Head of caudate nucleus (tissue), 42 donors: ENCODE results near the gene KIF5B.
A peak's percentile ranks its signal among the peaks of the same experiment; 100 is the strongest.
"Not testable (repeated sequence)": the region's sequence is repeated elsewhere in the genome, so short reads cannot be mapped to it uniquely, and the experiment has no call there.

ENCODE experiments used
- DNase-seq, 42 donors: peaks; one replicate each; pipeline versions ENCODE4 v3.0.0 to v3.0.0-alpha.2; 2020 to 2021; ENCODE audit warnings: mixed read lengths in 7 of 42
- intact Hi-C: fragments of 100-400 bp; cut with DNase I; formaldehyde crosslinking; loops from one replicate; pipeline ENCODE4 v1.15.0; 2022

The KIF5B gene

GRCh38 chr10:32056136-32057035, at the start of gene KIF5B:
Gene KIF5B (minus strand): TSS chr10:32056425. CDS start chr10:32055973, 452 bp downstream.
- peak; percentile 53 to 95 (median 89) for DNase-seq
- intact Hi-C loops: loop anchor here (5.0 to 10.0 kb wide), 3 partner anchors 129 to 318 kb away; partner anchors contain the start of genes ARHGAP12 and EPC1

DNA sequence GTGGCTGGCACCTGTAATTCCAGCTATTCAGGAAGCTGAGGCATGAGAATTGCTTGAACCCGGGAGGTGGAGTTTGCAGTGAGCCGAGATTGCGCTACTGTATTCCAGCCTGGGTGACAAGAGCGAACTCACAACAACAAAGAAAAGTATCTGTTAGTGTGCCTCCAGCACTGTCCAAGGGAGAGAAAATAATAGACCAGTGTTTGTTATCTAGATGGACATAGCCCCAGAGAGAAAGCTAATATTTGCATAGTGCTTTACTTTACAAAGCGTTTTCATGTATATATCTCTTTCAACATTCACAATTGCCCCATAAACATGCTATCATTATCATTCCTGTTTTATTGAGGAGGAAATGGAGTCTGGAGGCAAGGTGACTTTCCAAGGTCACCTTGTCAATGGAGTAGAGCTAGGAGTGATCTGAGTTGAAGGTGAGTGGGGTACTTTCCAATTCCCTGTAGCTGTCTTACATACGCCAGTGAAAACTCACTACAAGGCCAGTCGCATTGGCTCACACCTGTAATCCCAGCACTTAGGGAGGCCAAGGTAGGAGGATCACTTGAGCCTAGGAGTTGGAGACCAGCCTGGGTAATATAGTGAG, 49.7 kb upstream of the KIF5B start:
- intact Hi-C loops: no loop called here
- DNase-seq: no peak

GRCh38 chr10:32104622-32105509, 48.6 kb upstream of the KIF5B start:
- DNase-seq: no peak
- intact Hi-C loops: no loop called here

DNA sequence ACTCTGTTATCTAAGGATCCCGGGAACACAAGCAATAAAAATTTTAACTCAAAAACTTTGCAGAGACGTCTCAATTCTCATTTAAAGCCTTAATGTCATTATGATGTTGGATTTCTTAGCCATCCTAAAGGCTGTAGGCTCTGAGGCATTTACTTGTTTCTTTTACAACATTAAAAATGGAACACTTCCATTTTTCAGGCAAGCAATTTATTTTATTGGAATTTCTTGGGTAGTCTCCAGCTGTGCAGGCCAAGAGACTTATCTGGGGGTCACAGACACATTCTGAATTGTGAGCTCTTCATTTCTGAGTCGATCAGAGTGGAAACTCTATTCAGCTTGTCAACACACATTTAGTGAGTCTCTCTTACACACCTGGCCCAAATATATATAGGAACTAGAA, 48.0 kb upstream of the KIF5B start:
- intact Hi-C loops: no loop called here
- no peak for DNase-seq

- intact Hi-C loops: no loop called here
These were observed 47.5 kb upstream of the KIF5B start for GRCh38 chr10:32103721-32104120.

DNA sequence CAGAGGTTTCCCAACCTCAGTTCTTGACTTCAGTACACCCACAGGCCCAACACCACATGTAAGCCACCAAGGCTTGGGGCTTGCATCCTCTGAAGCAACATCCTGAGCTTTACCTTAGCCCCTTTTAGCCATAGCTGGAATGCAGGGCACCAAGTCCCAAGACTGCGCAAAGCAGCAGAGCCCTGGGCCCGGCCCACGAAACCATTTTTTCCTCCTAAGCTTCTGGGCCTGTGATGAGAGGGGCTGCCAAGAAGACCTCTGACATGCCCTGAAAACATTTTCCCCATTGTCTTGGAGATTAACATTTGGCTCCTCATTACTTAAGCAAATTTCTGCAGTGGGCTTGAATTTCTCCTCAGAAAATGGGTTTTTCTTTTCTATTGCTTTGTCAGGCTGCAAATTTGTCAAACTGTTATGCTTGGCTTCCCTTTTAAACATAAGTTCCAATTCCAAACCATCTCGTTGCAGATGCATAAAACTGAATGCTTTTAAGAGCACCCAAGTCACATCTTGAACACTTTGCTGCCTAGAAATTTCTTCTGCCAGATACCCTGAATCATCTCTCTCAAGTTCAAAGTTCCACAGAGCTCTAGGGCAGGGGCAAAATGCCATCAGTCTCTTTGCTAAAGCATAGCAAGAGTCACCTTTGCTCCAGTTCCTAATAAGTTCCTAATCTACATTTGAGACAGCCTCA, 42.5 kb upstream of the KIF5B start:
- intact Hi-C loops, DNase-seq: not testable (repeated sequence)

More at GRCh38 chr10:32103721-32104120, 47.5 kb upstream of the KIF5B start:
- no peak for DNase-seq

GRCh38 chr10:32095116-32095733, 39.0 kb upstream of the KIF5B start:
- DNase-seq: no peak
- intact Hi-C loops: no loop called here

- no peak for DNase-seq
- intact Hi-C loops: no loop called here
These were observed 37.4 kb upstream of the KIF5B start for GRCh38 chr10:32093650-32094049.

DNA sequence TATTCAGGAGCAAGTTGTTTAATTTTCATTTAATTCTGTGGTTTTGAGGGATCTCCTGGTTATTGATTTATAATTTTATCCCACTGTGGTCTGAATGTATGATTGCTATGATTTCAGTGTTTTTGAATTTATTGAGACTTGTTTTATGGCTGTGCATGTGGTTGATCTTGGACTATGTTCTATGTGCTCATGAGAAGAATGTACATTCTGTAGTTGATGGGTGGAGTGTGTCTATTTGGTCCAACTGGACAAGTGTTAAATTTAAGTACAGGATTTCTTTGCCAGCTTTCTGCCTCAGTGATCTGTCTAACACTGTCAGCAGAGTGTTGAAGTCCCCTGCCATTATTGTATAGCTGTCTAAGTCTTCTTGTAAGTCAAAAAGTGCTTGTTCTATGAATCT, 34.8 kb upstream of the KIF5B start:
- intact Hi-C loops: no loop called here
- DNase-seq: no peak

DNA sequence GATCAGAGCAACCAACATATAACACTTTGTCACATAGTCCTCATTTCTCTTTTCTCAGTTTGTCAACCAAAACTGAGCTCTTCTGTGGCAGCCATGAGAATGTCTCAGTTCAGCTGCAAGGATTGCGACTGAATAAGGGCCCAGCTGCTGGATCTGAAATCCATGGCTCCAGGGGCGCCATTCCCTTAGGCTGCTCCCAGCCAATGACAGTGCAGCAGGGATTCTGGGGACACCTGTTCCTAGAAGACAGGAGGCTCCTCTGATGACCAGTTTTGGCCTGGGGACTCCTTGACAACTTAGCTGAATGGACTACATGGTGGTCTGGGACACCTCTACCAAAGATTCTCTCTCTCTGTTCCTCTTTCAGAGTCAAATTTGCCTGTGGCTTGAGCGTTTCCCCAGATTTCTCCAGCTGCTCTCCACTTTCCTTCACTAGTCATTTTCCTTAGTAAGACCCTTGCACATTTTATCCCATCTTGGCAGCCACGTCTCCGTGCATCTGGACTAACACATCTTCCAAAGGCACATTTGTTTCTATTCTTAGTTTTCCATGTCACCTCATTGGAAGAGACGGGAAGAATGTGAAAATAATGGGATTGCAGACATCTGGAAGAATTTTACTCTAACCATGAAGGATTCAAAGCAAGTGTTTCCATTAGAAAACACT, 28.1 kb upstream of the KIF5B start:
- intact Hi-C loops: no loop called here
- DNase-seq: peak in 1 of 42 donors; percentile 14

DNA sequence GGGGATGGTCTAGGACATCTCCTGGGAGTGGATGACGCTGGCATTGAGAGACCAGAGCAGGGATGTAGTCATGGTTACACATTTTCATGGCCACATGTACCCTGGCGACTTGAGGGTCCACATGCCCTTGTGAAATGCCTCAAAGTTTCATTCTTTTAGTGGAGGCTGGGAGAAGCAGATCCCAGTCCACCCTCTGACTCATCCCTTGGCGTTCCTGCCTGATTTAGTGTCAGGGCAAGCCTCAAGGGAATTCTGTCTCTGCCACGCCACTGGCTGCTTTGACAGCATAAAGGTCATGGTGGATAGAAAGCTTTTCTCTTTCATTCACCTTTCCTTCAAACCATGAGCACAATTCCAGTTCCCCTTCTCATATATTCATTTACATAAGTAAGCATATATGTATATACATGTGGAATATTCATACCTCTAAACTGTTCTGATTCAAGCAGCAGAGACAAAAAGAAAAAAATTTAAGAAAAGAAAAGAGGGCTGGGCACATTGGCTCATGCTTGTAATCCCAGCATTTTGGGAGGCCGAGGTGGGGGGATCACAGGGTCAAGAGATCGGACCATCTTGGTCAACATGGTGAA, 21.8 kb upstream of the KIF5B start:
- intact Hi-C loops: no loop called here
- no peak for DNase-seq

GRCh38 chr10:32073659-32074058, 17.4 kb upstream of the KIF5B start:
- DNase-seq: no peak
- intact Hi-C loops: no loop called here

DNA sequence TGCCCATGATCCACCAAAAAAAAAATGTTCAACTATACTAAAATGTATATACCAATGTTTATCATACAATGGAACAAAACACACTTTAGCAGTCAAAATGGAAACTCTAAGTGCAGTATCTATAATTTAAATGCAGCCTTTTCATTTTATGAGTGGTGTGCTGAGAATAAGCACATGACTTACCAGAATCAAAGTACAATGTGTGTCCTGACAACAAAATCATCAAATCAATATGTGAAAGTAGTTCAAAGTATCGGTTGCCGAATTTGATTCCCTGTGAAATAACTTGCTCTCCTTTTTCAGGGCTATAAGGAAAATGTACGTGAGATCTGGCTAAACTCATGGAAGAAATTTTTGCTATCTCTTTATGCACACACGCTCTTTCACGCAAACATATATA, 16.9 kb upstream of the KIF5B start:
- no peak for DNase-seq
- intact Hi-C loops: no loop called here

GRCh38 chr10:32072025-32072800, 16.0 kb upstream of the KIF5B start:
- intact Hi-C loops: no loop called here
- DNase-seq: no peak

DNA sequence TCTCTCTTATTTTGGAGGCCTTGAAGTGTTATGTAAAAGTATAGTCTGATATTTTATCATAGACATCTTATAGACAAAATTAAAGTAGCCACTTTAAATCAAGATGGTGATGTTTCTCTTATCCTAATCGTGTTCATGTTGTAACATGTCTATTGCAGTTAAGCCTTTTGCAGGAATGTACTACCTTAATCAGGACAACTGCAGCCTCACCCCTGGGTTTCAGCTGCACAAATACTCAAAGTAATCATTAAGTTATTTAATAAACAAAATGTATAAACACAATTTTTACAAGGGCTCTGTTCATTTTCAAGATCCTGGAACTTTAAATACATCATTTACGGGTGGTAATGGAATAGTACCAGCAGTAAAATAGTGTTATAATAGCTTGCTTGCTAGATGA, 14.4 kb upstream of the KIF5B start:
- intact Hi-C loops: no loop called here
- no peak for DNase-seq

DNA sequence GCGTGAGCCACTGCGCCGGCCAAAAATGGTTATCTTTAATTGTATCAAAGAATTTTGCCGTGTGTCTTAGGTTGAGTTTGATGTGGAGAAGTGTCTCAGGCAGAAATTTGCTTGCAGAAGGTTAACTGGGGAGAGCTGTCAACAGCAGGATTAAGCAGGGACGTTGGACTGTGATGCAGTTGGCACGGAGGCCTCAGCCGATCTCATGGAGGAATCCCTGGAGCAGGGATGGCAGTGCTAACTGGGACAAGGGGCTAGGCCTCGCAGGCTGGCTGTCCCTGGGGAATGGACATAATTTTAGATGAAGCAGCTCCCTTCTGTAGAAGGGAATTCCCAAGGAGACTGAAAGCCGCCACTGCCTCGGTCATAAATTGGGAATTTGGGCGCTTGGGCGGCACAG, 12.3 kb upstream of the KIF5B start:
- intact Hi-C loops: no loop called here
- DNase-seq: no peak

DNA sequence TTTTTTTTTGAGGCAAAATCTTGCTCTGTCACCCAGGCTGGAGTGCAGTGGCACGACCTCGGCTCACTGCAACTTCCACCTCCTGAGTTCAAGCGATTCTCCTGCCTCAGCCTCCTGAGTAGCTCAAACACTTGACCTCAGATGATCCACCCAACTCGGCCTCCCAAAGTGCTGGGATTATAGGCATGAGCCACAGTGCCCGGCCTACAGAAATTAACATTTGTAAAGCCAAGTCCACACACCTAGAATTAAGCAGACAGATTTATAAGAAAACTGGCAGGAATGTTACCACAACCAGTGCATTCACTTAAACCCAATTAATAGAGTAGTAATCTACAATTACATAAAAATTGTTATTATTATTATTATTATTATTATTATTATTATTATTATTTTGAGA, 11.7 kb upstream of the KIF5B start:
- DNase-seq, intact Hi-C loops: not testable (repeated sequence)
